Astrocyte (in vitro differentiated cells and primary cell): ENCODE measurements around the gene CDKAL1. TPM values are rescaled to one million over a fixed set of nuclear protein-coding genes. Genes with fewer than 3 reads are reported as not detected.

ENCODE experiments used
- DNase-seq: peaks from one replicate; pipeline ENCODE4 v3.0.0-alpha.2; 2010; ENCODE audit warnings: low read depth
- FAIRE-seq: peaks from 2 replicates; lab custom pipeline; 2011; peaks lifted over from hg19 to GRCh38; lab: Jason Lieb, UNC
- H2AFZ ChIP-seq: 2 replicates; pipeline ENCODE4 v1.6.0; 2012; ENCODE audit warnings: low read depth, low read length, inconsistent platforms
- H3K27ac ChIP-seq: 2 replicates; pipeline ENCODE4 v1.5.1; 2011; ENCODE audit warnings: low read depth, low read length, inconsistent platforms
- H3K27me3 ChIP-seq: 2 replicates; pipeline ENCODE4 v1.6.0; 2011; ENCODE audit warnings: low read length, inconsistent platforms; ENCODE audit not compliant: insufficient read depth
- H3K36me3 ChIP-seq: 2 replicates; pipeline ENCODE4 v1.5.1; 2011; ENCODE audit warnings: low read length, inconsistent platforms; ENCODE audit not compliant: insufficient read depth
- H3K4me1 ChIP-seq: 2 replicates; pipeline ENCODE4 v1.5.1; 2011; ENCODE audit warnings: low read length, inconsistent platforms; ENCODE audit not compliant: insufficient read depth
- H3K4me2 ChIP-seq: 2 replicates; pipeline ENCODE4 v1.6.0; 2012; ENCODE audit warnings: low read length, inconsistent platforms
- H3K4me3 ChIP-seq: 2 replicates; pipeline ENCODE4 v1.5.1; 2011; ENCODE audit warnings: low read depth, mild to moderate bottlenecking, low read length, inconsistent platforms; ENCODE audit not compliant: insufficient read depth
- H3K79me2 ChIP-seq: 2 replicates; pipeline ENCODE4 v1.6.0; 2012; ENCODE audit warnings: mild to moderate bottlenecking, low read length, inconsistent platforms; ENCODE audit not compliant: insufficient read depth
- H3K9ac ChIP-seq: 2 replicates; pipeline ENCODE4 v1.6.0; 2012; ENCODE audit warnings: mild to moderate bottlenecking, low read length, inconsistent platforms
- H3K9me3 ChIP-seq: 2 replicates; pipeline ENCODE4 v1.5.1; 2012; ENCODE audit warnings: low read depth, mild to moderate bottlenecking, low read length, inconsistent platforms; ENCODE audit not compliant: insufficient read depth
- H4K20me1 ChIP-seq: 2 replicates; pipeline ENCODE4 v1.6.0; 2012; ENCODE audit warnings: low read length, inconsistent platforms; ENCODE audit not compliant: insufficient read depth
- H3K27ac Mint-ChIP-seq: one replicate; pipeline ENCODE4 v1.8.0; 2021; ENCODE audit warnings: mild to moderate bottlenecking, mixed read lengths; ENCODE audit not compliant: unreplicated experiment
- H3K27me3 Mint-ChIP-seq: one replicate; pipeline ENCODE4 v1.8.0; 2021; ENCODE audit warnings: low read depth, mixed read lengths; ENCODE audit not compliant: unreplicated experiment
- H3K36me3 Mint-ChIP-seq: one replicate; pipeline ENCODE4 v1.8.0; 2021; ENCODE audit warnings: low read depth, mixed read lengths; ENCODE audit not compliant: unreplicated experiment
- H3K4me1 Mint-ChIP-seq: one replicate; pipeline ENCODE4 v1.8.0; 2021; ENCODE audit warnings: low read depth, mixed read lengths; ENCODE audit not compliant: unreplicated experiment
- H3K4me3 Mint-ChIP-seq: one replicate; pipeline ENCODE4 v1.8.0; 2021; ENCODE audit warnings: mild to moderate bottlenecking, moderate library complexity, mixed read lengths; ENCODE audit not compliant: unreplicated experiment
- H3K9me3 Mint-ChIP-seq: one replicate; pipeline ENCODE4 v1.8.0; 2021; ENCODE audit warnings: mild to moderate bottlenecking, mixed read lengths; ENCODE audit not compliant: unreplicated experiment
- EZH2 ChIP-seq: IDR thresholded peaks from 2 replicates; pipeline ENCODE4 v1.6.1; 2012; ENCODE audit warnings: mild to moderate bottlenecking, low read length, inconsistent platforms; ENCODE audit not compliant: insufficient read depth
- total RNA-seq: library from RNA; stranded (reverse); gene quantifications from 2 replicates; pipeline ENCODE4 v1.2.1, GENCODE V29; 2021
- TF ChIP-seq, protein P1 (sequence below): IDR thresholded peaks from 2 replicates; pipeline ENCODE4 v1.5.1; 2011; ENCODE audit warnings: low read depth, mild to moderate bottlenecking, inconsistent platforms, low read length, moderate library complexity; ENCODE audit not compliant: insufficient read depth

The CDKAL1 gene
- total RNA-seq, 1 donor from 2014 or later: 13.7 TPM

DNA sequence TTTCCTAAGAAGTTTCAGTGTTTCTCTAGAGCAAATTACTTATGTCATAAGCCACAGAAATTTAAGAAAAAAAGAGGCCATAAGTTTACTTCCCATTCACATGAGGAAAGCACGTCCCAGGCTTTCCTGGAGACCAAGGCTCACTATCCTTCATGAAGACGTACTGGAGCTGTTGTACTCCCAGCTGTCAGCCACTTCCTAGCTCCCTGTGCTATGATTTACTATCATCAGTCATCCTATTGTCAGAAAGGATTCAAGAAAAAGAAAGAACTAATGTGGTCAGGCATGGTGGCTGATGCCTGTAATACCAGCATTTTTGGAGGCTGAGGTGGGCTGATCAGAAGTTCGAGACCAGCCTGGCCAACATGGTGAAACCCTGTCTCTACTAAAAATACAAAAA lies 721.9 kb downstream of the CDKAL1 start:
- H3K9ac ChIP-seq: no peak overlapping the region
- no peak overlapping the region for H3K4me2 ChIP-seq
- H3K4me3 ChIP-seq: no peak overlapping the region
- no peaks in the 10 kb centered on the region for H4K20me1 ChIP-seq
- H3K27me3 ChIP-seq: no peaks in the 10 kb centered on the region
- no peak overlapping the region for H3K4me3 Mint-ChIP-seq
- no peak for TF ChIP-seq EZH2
- TF ChIP-seq, protein P1, sequence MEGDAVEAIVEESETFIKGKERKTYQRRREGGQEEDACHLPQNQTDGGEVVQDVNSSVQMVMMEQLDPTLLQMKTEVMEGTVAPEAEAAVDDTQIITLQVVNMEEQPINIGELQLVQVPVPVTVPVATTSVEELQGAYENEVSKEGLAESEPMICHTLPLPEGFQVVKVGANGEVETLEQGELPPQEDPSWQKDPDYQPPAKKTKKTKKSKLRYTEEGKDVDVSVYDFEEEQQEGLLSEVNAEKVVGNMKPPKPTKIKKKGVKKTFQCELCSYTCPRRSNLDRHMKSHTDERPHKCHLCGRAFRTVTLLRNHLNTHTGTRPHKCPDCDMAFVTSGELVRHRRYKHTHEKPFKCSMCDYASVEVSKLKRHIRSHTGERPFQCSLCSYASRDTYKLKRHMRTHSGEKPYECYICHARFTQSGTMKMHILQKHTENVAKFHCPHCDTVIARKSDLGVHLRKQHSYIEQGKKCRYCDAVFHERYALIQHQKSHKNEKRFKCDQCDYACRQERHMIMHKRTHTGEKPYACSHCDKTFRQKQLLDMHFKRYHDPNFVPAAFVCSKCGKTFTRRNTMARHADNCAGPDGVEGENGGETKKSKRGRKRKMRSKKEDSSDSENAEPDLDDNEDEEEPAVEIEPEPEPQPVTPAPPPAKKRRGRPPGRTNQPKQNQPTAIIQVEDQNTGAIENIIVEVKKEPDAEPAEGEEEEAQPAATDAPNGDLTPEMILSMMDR: no peak
- no peak overlapping the region for H3K27ac ChIP-seq
- no peaks in the 10 kb centered on the region for H3K27me3 Mint-ChIP-seq
- FAIRE-seq (peak; percentile 52), DNase-seq (no peak)
- no peak overlapping the region for H3K27ac Mint-ChIP-seq
- no peaks in the 10 kb centered on the region for H3K9me3 ChIP-seq
- no peak overlapping the region for H2AFZ ChIP-seq
- no peaks in the 10 kb centered on the region for H3K4me1 ChIP-seq
- no peaks in the 10 kb centered on the region for H3K36me3 ChIP-seq
- no peaks in the 10 kb centered on the region for H3K79me2 ChIP-seq
- no peaks in the 10 kb centered on the region for H3K36me3 Mint-ChIP-seq
- no peaks in the 10 kb centered on the region for H3K4me1 Mint-ChIP-seq
- no peaks in the 10 kb centered on the region for H3K9me3 Mint-ChIP-seq

DNA sequence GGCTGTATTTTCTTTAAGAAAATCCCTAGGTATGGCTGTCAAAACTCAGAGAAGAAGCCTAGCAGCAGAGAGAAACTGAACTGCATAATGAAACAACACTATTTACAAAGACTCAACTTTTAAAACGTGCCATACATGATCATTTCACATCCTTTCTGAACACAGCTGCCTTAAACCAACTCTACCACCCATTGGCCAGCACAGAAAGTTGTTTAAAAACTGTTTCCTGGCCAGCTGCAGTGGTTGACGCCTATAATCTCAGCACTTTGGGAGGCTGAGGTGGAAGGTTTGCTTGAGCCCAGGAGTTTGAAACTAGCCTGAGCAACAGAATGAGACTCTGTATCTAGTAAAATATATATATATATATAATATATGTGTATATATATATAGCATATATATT lies 722.9 kb downstream of the CDKAL1 start:
- Mint-ChIP-seq H3K36me3 (no peaks in the 10 kb centered on the region), H3K27me3 (no peaks in the 10 kb centered on the region), H3K4me3 (no peak overlapping the region), H3K4me1 (no peaks in the 10 kb centered on the region), H3K9me3 (no peaks in the 10 kb centered on the region), H3K27ac (no peak overlapping the region)
- no peak overlapping the region for H3K4me2 ChIP-seq
- TF ChIP-seq EZH2: no peak
- TF ChIP-seq, protein P1: no peak
- no peak overlapping the region for H3K27ac ChIP-seq
- H2AFZ ChIP-seq: no peak overlapping the region
- DNase-seq (no peak), FAIRE-seq (no peak)
- H3K4me1 ChIP-seq: no peaks in the 10 kb centered on the region
- H3K79me2 ChIP-seq: no peaks in the 10 kb centered on the region
- H3K9ac ChIP-seq: no peak overlapping the region
- no peaks in the 10 kb centered on the region for H3K27me3 ChIP-seq
- H3K36me3 ChIP-seq: no peaks in the 10 kb centered on the region
- H4K20me1 ChIP-seq: no peaks in the 10 kb centered on the region
- no peaks in the 10 kb centered on the region for H3K9me3 ChIP-seq
- H3K4me3 ChIP-seq: no peak overlapping the region

DNA sequence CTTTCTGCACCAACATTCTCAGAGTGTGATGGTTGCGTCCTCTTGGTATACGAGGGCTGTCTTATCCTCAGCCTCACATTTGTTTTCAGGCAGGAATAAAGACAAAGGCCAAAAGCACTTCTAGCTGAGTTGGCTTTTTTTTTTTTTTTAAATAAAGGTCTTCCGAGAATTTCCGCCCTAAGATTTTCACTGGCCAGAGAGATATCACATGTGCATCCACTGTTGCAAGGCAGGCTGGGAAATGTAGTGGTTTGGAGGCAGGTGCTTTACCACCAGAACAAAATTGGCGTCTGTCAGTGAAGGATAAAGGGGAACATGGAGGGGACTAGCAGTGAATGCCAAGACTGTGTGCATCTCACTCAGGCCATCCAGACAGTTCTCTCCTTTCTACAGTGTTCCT lies 724.4 kb downstream of the CDKAL1 start:
- no peak for DNase-seq
- no peak overlapping the region for H3K9ac ChIP-seq
- no peak for FAIRE-seq
- Mint-ChIP-seq H3K36me3 (no peaks in the 10 kb centered on the region), H3K27me3 (no peaks in the 10 kb centered on the region), H3K27ac (no peak overlapping the region), H3K4me3 (no peak overlapping the region), H3K4me1 (no peaks in the 10 kb centered on the region), H3K9me3 (peaks cover 2% of the 10 kb centered on the region)
- no peaks in the 10 kb centered on the region for H4K20me1 ChIP-seq
- no peaks in the 10 kb centered on the region for H3K9me3 ChIP-seq
- H3K36me3 ChIP-seq: no peaks in the 10 kb centered on the region
- H3K27ac ChIP-seq: no peak overlapping the region
- H3K4me3 ChIP-seq: no peak overlapping the region
- no peaks in the 10 kb centered on the region for H3K27me3 ChIP-seq
- TF ChIP-seq EZH2: no peak
- TF ChIP-seq, protein P1: no peak
- no peaks in the 10 kb centered on the region for H3K4me1 ChIP-seq
- no peaks in the 10 kb centered on the region for H3K79me2 ChIP-seq
- no peak overlapping the region for H3K4me2 ChIP-seq
- no peak overlapping the region for H2AFZ ChIP-seq
